Fibroblast of skin of left quadriceps (primary cell): ENCODE measurements around the gene RPS18.
A peak's percentile ranks its signal among the peaks of the same experiment; 100 is the strongest.

Source experiments
- DNase-seq, 2 experiments: peaks; one replicate each; pipeline ENCODE4 v3.0.0-alpha.2; 2013; ENCODE audit warnings: low read depth in 2 of 2

The RPS18 gene

GRCh38 chr6:33289784-33290315 lies 18.0 kb downstream of the RPS18 start:
- no peak for DNase-seq

DNA sequence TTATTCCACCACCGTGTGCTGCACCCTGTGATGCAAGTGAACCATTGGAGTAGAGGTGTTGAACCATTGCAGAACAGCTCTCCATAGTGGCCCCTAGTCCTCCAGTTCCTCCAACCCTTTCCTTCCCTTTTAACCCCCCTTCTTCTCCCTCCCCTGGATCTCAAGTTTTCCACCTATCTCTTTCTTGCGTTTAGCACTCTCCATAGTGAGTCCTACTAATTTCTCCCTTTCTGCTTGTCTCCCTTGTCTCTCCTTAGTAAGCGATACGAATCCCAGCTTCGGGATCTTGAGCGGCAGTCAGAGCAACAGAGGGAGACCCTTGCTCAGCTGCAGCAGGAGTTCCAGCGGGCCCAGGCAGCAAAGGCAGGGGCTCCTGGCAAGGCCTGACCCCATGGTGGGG lies 18.6 kb downstream of the RPS18 start:
- no peak for DNase-seq

- DNase-seq, result no peak
These were observed 21.3 kb downstream of the RPS18 start for GRCh38 chr6:33292996-33293682.

DNA sequence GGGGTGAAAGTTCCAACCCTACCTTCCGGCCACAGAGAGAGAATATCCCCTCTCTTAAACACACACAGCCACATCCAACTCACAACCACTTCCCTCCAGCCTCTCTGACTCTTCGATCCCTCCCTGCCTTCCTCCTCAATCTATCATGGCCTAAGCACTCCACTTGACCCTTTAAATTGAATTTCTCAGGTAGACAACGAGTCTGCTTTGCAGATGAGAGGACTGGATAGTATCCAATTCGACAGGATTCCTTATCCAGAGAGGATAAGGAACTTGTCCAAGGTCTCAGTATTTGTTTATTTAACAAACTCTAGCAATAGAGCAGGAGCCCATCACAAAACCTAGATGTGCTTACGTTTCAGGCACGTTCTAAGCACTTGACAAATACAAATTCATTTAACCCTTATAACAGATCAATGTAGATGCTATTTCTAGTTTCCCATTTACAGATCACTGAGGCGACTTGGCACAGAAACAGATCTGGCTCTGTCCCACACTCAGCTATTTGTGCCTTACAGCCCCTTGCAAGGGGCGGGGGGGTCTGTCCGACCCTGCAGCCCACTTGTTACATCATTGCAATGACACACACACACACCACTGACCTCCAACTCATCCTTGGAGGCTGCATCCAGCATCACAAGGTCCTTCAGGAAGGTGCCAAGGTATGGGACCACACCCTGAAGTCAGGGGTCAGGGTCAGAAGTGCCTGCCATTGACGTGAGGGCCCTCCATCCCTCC lies 22.4 kb downstream of the RPS18 start:
- no peak for DNase-seq

DNA sequence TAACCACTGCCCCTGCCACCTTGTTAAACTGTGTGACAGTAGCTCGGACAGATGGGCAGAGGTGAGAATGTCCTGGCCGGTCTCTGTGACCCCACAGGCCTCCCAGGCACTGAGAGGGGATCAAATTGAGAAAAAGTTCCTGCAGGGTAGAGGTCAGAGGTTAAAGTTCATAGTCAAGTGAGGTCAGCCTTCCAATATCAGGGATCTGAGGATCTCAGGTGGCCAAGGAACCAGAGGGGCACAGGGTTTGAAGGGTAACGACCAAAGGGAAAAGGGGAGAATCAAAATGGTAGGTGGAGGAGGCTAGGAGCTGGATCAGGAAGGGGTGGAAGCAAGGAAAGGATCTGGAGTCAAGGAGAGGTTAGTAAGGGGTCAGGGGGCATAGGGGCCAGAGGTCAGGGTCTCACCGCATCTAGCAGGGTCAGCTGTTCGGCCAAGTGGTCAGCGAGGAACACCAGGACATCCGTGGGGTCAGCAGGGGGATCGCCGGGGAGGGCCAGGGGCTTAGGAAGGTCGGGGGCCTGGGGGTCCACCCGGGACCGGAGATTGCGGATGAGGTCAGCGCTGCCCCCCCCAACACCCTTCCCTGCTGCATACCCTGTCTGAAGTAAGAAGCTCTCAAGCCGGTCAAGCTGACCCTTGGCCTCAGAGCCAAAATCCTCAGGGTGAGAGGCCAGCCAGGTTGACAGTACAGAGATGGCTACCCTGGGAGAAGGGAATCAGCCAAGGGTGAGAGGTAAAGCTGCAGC lies 23.9 kb downstream of the RPS18 start:
- no peak for DNase-seq

DNA sequence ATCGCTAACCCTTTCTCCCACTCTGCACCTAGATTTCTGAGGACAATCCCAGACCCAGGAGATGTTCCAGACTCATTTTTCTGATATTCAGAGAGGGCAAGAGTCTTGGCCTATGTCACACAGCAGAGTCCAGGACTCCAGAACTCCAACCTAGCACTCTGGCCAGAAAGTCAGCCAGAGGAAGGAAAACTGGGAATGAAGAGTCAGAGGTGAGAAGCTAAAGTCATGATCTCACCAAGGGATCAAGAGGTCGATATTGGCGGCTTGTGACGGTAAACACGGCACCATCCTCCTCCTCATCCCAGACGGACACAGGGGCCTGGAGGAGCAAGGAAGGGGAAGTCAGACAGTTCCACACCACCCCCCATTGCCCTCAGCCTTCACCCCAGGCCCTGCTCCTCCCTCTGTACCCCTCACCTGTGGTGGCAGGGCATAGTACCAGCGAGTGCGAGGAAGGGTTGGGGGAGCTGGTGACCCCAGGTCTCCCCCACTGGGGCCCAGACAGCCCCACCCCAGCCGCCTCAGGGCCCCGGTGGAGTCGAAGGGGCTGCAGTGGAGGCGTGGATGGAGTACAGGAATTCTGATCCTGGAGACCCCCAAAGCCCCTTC lies 25.0 kb downstream of the RPS18 start:
- no peak for DNase-seq

DNA sequence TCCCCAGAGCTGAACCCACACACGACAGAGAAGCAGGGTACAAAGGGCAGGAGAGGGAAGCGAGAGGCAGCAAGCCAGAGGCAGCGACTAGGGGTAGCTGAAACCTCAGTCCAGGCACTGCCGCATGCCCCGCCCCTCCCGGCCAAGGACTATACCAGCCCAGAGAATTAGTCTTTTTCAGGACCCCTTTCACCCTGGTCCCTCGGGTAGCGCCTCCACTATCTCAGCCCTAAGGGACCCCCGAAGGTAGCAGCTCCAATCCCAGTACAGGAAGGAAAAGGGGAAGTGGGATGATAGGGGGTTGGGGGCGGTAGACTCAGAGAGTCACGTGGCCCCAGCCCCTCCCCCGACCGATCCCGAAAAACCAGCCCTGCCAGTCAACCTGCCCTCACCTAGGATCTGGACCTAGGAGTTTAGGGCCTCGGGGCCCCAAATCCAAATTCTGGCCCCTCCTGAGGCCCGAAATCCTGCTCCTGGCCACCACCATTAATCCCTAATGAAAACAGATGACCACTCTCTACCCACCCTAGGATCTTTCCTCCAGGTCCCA lies 25.6 kb downstream of the RPS18 start:
- no peak for DNase-seq

GRCh38 chr6:33297956-33298772 lies 26.3 kb downstream of the RPS18 start:
- DNase-seq, result peak in 1 of 2 experiments; percentile 40

- DNase-seq, result no peak
These were observed 26.9 kb downstream of the RPS18 start, which contains the start of gene RGL2 for GRCh38 chr6:33298773-33299236. Gene RGL2, minus strand, starts transcription at chr6:33298942. Its CDS starts 332 bp downstream, at chr6:33298610.

DNA sequence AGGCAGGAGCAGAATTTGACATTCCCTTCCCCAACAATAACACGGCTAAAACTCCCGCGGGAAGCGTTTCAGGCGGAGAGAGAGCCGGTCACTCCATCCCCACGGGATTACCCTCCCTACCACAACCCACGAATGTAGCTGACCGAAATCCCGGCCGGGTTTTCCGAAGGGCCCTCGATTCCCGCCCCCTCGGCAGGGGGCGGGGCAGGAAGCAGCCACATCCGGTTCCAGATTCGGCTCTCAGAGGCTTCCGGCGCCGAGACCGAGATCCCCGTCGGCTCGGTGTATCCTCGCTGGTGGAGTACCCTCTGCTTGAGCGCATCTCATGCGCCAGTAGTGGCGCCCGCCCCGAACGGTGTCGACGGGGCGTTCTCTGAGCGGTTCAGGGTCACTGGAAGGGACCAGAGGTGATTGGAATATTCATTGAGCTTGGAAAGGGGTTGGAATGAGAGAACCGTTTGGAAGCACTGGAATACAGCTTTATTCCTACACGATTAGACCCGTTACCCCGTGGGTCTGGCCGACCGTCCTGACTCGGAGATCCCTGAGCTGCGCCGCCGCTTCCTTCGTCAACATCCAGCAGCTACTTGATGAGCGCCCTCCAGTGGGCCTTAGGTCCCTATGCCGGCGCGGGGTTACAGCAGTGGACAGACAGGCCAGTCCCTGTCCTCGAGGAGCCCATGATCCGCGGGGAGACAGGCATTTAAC lies 27.5 kb downstream of the RPS18 start:
- peak; percentile 82 to 85 for DNase-seq

DNA sequence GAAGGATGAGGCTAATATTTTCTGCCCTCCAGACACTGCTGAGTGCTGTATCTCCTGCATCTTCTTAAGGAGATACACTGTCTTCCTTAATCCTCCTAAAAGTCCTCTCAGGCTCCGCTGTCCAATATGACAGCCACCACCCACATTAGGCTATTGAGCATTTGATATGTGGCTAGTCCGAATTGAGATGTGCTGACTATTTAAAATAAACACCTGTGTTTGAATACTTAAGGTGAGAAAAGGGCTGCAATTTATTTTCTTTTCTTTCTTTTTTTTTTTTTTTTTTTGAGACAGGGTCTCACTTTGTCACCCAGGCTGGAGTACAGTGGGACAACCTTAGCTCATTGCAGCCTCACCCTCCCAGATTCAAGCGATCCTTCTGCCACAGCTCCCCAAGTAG lies 30.0 kb downstream of the RPS18 start:
- no peak for DNase-seq

GRCh38 chr6:33304216-33304615 lies 32.3 kb downstream of the RPS18 start:
- DNase-seq, result no peak

DNA sequence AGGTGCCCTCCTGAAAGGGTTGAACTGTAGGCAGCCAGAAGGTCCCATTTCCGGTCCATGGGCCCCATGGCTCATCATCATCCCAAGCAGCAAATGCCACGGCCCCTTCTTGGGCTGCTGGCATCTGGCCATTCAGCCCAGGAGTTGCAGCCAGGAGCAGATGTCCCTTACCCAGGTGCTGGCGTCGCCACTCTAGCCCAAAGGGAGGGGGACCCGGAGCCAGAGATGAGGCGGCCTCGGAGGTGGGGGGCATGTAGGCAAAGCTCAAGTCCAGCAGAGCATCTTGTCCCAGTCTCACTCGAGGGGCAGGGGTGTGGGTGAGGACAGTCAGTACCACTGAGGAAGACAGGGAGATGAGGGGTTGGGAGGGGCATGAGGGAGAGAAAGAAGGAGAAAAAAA lies 33.2 kb downstream of the RPS18 start:
- no peak for DNase-seq

DNA sequence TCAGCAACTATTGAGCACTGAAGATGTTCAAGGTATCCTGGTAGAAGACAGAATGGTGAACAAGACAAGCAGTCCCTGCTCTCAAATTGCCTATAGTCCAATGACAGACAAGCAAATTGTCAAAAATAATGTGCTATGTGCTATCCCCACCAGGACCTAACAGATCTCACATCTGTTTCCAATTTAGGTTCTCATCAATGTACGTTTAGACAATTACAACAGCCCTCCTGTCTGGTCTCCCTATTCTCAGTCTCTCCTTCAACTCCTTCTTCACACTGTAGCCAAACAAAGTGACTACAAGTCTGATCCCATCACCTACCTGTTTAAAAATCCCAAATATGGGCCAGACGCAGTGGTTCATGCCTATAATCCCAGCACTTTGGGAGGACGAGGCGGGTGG lies 34.5 kb downstream of the RPS18 start:
- DNase-seq, result no peak

- no peak for DNase-seq
These were observed 40.7 kb downstream of the RPS18 start for GRCh38 chr6:33312361-33313104.

DNA sequence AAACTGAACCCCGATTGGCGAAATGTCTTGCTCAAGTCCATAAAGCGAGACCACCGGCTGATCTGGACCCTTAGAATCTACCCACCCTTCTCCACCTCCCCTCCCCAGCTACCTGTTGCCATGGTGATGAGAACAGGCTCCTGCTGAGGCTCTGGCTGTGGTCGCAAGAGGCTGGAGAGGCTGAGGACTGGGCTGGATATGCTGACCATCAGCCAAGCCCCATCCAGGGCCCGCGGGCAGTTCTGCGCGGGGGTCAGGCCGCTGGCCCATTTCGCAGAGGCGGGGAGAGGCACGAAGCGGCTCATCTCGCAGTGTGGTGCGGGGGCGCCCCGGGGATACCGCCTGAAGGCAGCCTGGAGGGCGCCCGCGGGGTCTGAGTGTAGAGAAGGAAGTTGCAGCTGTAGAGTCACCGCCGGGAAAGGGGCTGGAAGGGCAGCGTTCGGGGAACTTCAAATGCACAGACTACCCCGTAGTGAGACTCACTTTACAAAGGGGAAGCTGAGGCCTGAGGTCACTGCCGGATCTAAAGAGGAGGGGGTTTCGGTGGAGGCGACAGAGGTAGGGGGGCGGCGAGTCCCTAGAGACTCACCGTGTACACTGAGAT lies 41.3 kb downstream of the RPS18 start:
- no peak for DNase-seq

GRCh38 chr6:33313709-33314514 lies 42.0 kb downstream of the RPS18 start, which contains the start of gene TAPBP:
Gene TAPBP, minus strand, starts transcription at chr6:33314078. Its CDS starts 37 bp downstream, at chr6:33314041.
- no peak for DNase-seq

DNA sequence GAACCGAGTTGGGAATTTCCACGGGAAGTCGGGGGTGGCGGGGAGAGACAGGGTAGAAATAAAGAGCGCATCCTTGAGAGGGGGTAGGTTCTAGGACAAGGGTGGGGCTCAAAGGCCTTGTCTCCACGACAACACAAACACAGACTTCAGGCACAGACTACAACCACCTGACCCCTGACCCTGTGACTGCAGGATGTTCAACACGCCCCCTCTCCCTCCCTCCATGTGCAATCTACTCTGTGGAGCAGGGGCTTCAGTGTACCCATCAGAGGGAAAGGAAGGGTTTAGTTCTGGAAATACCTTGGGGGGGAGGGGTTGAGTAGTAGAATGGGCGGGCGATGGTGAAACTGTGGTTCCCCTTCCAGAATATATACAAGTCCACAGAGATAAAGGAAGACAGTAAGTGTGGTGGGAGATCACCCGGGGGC lies 42.7 kb downstream of the RPS18 start:
- DNase-seq, result no peak
